ENCODE data around the gene TMEM252.

Gene TMEM252

DNA sequence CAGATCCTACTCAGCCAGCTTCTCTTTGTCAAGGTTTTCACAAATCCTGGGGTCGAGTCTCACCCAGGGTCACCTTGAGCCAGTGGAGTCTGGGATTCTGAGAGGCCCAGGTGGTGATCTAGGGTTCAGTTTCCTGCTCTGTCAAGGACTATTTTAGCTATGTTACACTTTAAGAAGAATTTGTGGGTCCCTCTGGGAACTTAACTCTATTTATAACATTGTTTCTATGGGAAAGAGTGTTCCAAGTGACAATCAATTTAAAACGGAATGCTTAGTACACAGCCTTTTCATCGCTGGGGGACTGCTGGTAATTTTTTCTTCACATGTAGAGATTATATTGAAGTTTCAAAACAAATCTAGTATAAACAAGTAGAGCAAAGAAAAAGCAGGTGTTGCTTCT, 26.9 kb upstream of the TMEM252 start:
- H4K20me1 ChIP-seq, result no peaks in the 10 kb centered on the region
- peaks cover 6 to 23% (median 12%) of the 10 kb centered on the region in 11 experiments; a peak in 21 of 22 replicates for H3K9me3 ChIP-seq (replicated peaks in 1 of 11)
- H3K9ac ChIP-seq, result no peak overlapping the region
- no peak overlapping the region for H3K27ac ChIP-seq
- no peak overlapping the region for H3K4me3 ChIP-seq
- H3K4me1 ChIP-seq, result peaks cover 0 to 25% (median 8%) of the 10 kb centered on the region in 10 experiments; a peak in 11 of 20 replicates
- no peak for TF ChIP-seq Cebpa-rat (IDR thresholded peaks at IDR 0.05)
- no peaks in the 10 kb centered on the region for H3K27me3 ChIP-seq
- 0 out of 22 replicates have a peak, but pooled peaks cover 0 to 4% (median 0%) of the 10 kb centered on the region in 11 experiments for H3K36me3 ChIP-seq
- H3K4me2 ChIP-seq, result no peak overlapping the region

DNA sequence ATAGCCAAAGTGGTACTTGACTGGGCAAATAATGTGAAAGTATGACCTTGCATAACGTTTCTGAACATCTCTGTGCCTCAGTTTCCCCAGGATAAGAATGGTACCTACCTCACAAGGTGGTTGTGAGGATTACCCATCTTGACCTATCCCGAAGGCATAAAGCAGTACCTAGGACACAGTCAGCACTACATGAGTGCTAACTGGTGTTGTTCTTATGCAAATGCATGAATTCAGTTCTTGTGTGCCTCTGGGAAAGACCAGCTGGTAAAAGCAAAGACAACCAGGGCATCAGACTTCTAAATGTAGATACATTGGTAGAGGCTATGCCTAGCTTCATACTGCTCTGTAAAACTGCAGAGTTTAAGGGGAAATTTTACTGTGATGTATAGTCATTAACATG, 21.8 kb upstream of the TMEM252 start:
- no peak for TF ChIP-seq Cebpa-rat (IDR thresholded peaks at IDR 0.05)
- Histone ChIP-seq H4K20me1 (no peaks in the 10 kb centered on the region), H3K9me3 (replicated peaks in 1 of 11) (no peaks in the 10 kb centered on the region), H3K27ac (no peak overlapping the region), H3K4me3 (no peak overlapping the region), H3K27me3 (no peaks in the 10 kb centered on the region), H3K9ac (no peak overlapping the region), H3K4me1 (peaks cover 0 to 67% (median 24%) of the 10 kb centered on the region in 10 experiments; a peak in 12 of 20 replicates), H3K4me2 (no peak overlapping the region), H3K36me3 (no peaks in the 10 kb centered on the region)

DNA sequence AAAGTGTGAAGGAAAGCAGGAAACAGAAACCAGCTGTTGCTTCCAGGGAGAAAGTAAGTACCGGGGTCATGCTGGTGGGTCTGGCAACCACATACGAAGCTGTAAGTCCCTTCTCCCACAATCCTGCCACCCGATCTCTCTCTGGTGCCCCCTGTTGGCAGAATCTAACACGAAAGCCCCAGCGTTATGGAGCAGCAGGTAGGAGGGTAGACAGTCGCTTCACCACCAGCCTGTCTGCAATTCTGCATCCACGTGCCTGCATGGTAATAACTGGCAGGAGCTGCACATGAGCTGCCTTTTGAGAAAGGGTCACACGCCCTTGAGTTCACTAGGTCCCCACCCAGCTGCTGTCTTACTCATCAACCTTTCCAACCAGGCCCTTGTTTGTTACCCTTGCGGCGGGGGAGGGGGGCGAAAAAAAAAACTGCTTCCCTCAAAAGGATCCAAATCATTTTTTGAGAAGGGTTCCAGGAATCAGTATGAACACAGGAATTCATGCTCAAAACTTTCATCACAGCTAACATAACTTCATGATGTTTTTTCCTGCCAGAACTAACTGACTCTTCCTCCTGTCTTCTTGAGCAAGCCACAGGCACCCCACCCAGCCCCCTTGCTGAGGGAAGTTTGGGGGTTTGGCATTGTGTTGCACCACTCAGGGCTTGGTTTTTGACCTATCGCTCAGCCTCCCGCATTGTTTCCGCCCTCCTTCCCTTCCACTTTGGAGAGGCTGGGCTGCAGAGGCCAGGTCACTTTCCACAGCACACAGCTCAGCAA, 19.6 kb upstream of the TMEM252 start:
- H3K9me3 ChIP-seq (replicated peaks in 1 of 11), result no peaks in the 10 kb centered on the region
- H3K27me3 ChIP-seq, result no peaks in the 10 kb centered on the region
- H4K20me1 ChIP-seq, result no peaks in the 10 kb centered on the region
- H3K9ac ChIP-seq, result peak overlapping the region in 3 of 11 experiments; percentile 20 to 46 (median 28); a peak in 4 of 22 replicates
- TF ChIP-seq Cebpa-rat (IDR thresholded peaks at IDR 0.05), result peak in 2 of 11 experiments; percentile 17 to 64; a peak in 2 of 22 replicates
- H3K4me2 ChIP-seq, result peak overlapping the region in 6 of 11 experiments; percentile 10 to 61 (median 56); a peak in 11 of 22 replicates
- peaks cover 0 to 73% (median 24%) of the 10 kb centered on the region in 10 experiments; a peak in 12 of 20 replicates for H3K4me1 ChIP-seq
- peak overlapping the region in 5 of 11 experiments; percentile 1 to 73 (median 47); a peak in 9 of 22 replicates for H3K27ac ChIP-seq
- H3K4me3 ChIP-seq, result no peak overlapping the region
- no peaks in the 10 kb centered on the region for H3K36me3 ChIP-seq

DNA sequence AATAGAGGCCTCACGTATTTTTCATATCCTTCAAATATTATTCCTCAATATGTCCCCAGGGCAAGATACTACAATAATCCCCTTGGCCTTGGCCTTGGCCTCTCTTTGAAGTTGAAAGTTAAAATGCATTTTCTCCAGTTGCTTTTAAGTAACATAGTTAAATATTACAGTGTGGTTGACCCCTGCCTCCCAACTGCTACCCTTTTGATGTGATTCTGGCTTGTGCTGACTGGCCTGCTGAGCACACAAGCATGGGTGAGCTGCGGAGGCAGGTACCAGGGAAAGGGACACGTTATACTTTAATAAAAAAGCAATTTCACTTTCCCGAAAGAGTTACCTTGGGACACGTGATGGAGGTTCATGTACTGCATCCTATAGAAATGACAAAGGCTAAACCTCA, 17.9 kb upstream of the TMEM252 start:
- TF ChIP-seq Cebpa-rat (IDR thresholded peaks at IDR 0.05), result no peak

DNA sequence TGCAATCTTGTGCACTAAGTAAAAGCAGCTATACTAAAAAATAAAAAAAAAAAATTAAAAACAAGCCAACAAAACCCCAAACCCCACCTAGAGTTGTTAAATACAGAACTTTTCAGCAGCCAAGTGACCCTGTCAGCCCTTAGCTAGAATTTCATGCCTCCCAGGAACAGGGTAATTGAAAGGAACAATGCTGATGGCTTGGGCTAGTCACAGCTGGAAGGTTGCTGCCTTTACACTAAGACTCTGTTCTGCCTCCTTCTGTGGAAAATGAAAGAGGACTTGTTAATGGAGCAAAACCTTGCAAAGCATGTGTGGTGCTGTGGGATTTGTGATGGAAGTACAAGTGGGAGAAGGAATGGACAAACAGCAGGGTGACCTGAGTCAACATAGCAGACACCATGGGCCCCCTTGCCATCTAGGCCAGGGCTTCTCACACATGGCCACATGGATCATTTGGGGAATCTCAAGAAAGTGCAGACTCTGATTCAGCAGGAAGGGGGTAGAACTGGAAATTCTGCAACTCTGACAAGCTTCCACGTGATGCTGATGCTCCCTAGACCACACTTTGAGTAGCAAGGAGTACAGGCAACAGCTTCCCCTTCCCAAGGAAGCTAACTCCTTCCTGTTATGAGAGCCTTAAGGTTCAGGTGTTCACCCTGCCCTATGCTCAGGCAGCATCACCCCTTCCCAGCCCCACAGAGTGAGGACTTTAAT, 14.9 kb upstream of the TMEM252 start:
- H3K9ac ChIP-seq, result no peak overlapping the region
- no peak for TF ChIP-seq Cebpa-rat (IDR thresholded peaks at IDR 0.05)
- H3K4me3 ChIP-seq, result no peak overlapping the region
- peaks cover 0 to 50% (median 11%) of the 10 kb centered on the region in 10 experiments; a peak in 12 of 20 replicates for H3K4me1 ChIP-seq
- no peaks in the 10 kb centered on the region for H3K27me3 ChIP-seq
- no peak overlapping the region for H3K27ac ChIP-seq
- H3K4me2 ChIP-seq, result peak overlapping the region in 3 of 11 experiments; percentile 17 to 42 (median 19); a peak in 3 of 22 replicates
- no peaks in the 10 kb centered on the region for H3K9me3 ChIP-seq (replicated peaks in 1 of 11)
- H3K36me3 ChIP-seq, result no peaks in the 10 kb centered on the region
- H4K20me1 ChIP-seq, result no peaks in the 10 kb centered on the region

More for the DNA sequence above, 17.9 kb upstream of the TMEM252 start:
- H3K27ac ChIP-seq, result peak overlapping the region in 3 of 11 experiments; percentile 47 to 73 (median 65); a peak in 3 of 22 replicates
- H3K4me3 ChIP-seq, result no peak overlapping the region
- H4K20me1 ChIP-seq, result no peaks in the 10 kb centered on the region
- H3K36me3 ChIP-seq, result no peaks in the 10 kb centered on the region
- peaks cover 0 to 56% (median 14%) of the 10 kb centered on the region in 10 experiments; a peak in 11 of 20 replicates for H3K4me1 ChIP-seq
- no peaks in the 10 kb centered on the region for H3K9me3 ChIP-seq (replicated peaks in 1 of 11)
- H3K9ac ChIP-seq, result no peak overlapping the region
- H3K4me2 ChIP-seq, result peak overlapping the region in 3 of 11 experiments; percentile 50 to 61 (median 56); a peak in 3 of 22 replicates
- H3K27me3 ChIP-seq, result no peaks in the 10 kb centered on the region

DNA sequence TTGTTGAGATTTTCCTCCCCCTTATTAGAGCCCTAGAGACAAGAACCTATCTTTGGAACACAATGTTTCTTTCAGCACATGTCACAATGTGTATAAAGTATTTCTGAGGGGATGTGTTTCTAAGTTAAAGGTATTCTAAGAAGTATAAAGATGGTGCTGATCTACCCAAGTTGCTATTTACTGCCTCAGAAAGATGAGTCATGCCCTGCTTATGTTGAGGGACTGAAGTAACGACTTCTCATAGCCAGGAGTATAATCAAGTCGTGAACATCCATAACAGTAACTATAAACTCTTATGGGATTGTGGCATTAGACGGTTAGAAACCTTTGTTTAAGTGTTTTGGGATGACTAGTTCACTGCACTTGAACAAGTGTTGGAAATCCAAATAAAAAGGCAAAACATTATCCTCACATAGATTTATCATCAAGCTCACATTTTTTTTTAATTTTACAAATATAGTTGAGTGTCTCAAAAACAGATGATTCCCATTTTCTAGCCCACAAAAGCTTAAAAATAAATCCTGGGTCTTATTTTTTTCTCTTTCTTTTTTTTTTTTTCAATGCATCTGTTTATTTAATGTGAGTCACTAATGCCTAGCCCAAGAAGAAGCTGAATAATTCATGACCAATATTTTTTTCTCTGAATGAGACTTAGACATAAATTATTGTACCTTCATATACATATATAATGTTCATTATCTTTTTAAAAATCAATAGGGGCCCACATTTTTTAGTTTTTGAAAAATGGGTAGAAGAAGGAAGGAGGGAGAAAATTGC, 12.2 kb upstream of the TMEM252 start:
- Histone ChIP-seq H3K4me2 (peak overlapping the region in 2 of 11 experiments; percentile 4 to 11; a peak in 1 of 22 replicates), H3K27ac (no peak overlapping the region), H3K9me3 (replicated peaks in 1 of 11) (no peaks in the 10 kb centered on the region), H3K4me3 (no peak overlapping the region), H3K9ac (no peak overlapping the region), H3K36me3 (no peaks in the 10 kb centered on the region), H4K20me1 (no peaks in the 10 kb centered on the region), H3K27me3 (no peaks in the 10 kb centered on the region), H3K4me1 (peaks cover 6 to 37% (median 9%) of the 10 kb centered on the region in 10 experiments)
- no peak for TF ChIP-seq Cebpa-rat (IDR thresholded peaks at IDR 0.05)

DNA sequence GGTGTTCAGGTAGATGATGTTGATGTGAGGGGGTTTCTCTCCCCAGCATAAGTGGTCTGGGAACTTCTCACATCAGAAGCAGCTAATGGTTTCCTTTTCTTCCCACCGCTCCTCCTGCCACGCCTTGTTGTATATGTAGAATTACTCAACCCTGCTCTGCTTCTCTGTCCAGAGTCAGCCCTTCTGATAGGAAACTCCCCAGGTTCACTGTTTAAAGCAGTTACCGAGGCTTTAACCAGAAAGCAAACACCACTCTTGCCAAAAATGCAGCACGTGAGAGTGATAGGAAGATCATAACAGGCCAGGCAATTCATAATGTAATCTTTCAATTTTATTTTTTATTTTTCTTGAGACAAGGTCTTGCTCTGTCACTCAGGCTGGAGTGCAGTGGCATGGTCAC, 10.5 kb upstream of the TMEM252 start:
- no peaks in the 10 kb centered on the region for H3K9me3 ChIP-seq (replicated peaks in 1 of 11)
- peak overlapping the region in 1 of 11 experiments; percentile 23; a peak in 1 of 22 replicates for H3K9ac ChIP-seq
- no peak overlapping the region for H3K4me3 ChIP-seq
- no peaks in the 10 kb centered on the region for H3K27me3 ChIP-seq
- H3K27ac ChIP-seq, result peak overlapping the region in 3 of 11 experiments; percentile 10 to 46 (median 34); a peak in 3 of 22 replicates
- no peaks in the 10 kb centered on the region for H3K36me3 ChIP-seq
- no peak for TF ChIP-seq Cebpa-rat (IDR thresholded peaks at IDR 0.05)
- H3K4me2 ChIP-seq, result peak overlapping the region in 5 of 11 experiments; percentile 33 to 65 (median 41); a peak in 10 of 22 replicates
- H3K4me1 ChIP-seq, result peaks cover 23 to 54% (median 26%) of the 10 kb centered on the region in 10 experiments
- no peaks in the 10 kb centered on the region for H4K20me1 ChIP-seq

DNA sequence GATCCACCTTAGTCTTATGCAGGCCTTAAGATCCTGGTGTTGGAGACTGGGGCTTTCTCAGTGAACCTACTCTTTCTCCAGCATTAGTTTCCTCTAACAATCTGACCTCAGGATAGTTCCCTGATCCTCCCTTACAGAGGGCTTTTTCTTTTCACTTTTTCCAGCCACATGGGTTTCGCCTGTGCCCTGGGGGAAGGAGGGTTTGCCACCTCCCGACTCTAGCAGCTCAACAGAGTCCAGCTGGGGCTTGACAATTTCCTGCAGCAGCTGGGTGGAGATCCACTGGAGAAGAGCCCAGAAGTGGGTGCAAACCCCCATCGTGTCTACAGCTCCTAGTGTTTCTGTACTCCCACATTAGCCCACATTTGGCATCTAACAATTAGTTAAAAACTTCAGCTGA, 7.6 kb upstream of the TMEM252 start:
- TF ChIP-seq Cebpa-rat (IDR thresholded peaks at IDR 0.05), result no peak
- Histone ChIP-seq H3K9me3 (replicated peaks in 1 of 11) (no peaks in the 10 kb centered on the region), H3K4me2 (peak overlapping the region; percentile 73 to 87 (median 83)), H3K4me1 (peaks cover 29 to 63% (median 38%) of the 10 kb centered on the region in 10 experiments), H4K20me1 (no peaks in the 10 kb centered on the region), H3K36me3 (no peaks in the 10 kb centered on the region), H3K27ac (peak overlapping the region; percentile 27 to 95 (median 84); a peak in 20 of 22 replicates), H3K4me3 (peak overlapping the region in 4 of 10 experiments; percentile 2 to 41 (median 18); a peak in 2 of 20 replicates), H3K9ac (peak overlapping the region in 6 of 11 experiments; percentile 7 to 80 (median 60); a peak in 7 of 22 replicates), H3K27me3 (no peaks in the 10 kb centered on the region)
